Thyroid gland (tissue), 4 donors: ENCODE data around the gene CHD6.

ENCODE experiments used
- CTCF ChIP-seq, 6 experiments: fragments of 200-600 bp in 3 of 6; fragments of 450-650 bp in 3 of 6; sonication (generic) in 3 of 6; IDR thresholded peaks; one replicate each; pipeline ENCODE4 v1.5.1; 2016 to 2019; ENCODE audit warnings: antibody characterized with exemption in 6 of 6, mild to moderate bottlenecking in 2 of 6, inconsistent platforms in 1 of 6, moderate library complexity in 1 of 6
- POLR2A ChIP-seq, 2 donors: fragments of 450-650 bp; IDR thresholded peaks; one replicate each; pipeline ENCODE4 v1.6.1; 2017; ENCODE audit warnings: antibody characterized with exemption in 2 of 2, mild to moderate bottlenecking in 2 of 2, moderate library complexity in 1 of 2

- TF ChIP-seq POLR2A (IDR thresholded peaks at IDR 0.05) (no peak), CTCF (IDR thresholded peaks at IDR 0.05) (no peak)
These were observed 185.0 kb downstream of the CHD6 start for GRCh38 chr20:41433203-41433602.
